Forelimb muscle (tissue), 1 donor: Measurements from ENCODE around the gene CAPN9. TPM values are rescaled to one million over a fixed set of nuclear protein-coding genes. Genes with fewer than 3 reads are reported as not detected.
"Not testable (repeated sequence)": the region's sequence is repeated elsewhere in the genome, so short reads cannot be mapped to it uniquely, and the experiment has no call there.

ENCODE experiments used
- DNase-seq: peaks from one replicate; pipeline ENCODE4 v3.0.0-alpha.2; 2013; ENCODE audit warnings: low read depth
- polyA plus RNA-seq: library from polyadenylated mRNA; unstranded; fragments of 120-200 nt; gene quantifications from one replicate; pipeline ENCODE4 v1.2.1, GENCODE V29; 2013; ENCODE audit not compliant: insufficient read length

Gene CAPN9
- polyA plus RNA-seq, 1 donor, result 0.47 TPM

DNA sequence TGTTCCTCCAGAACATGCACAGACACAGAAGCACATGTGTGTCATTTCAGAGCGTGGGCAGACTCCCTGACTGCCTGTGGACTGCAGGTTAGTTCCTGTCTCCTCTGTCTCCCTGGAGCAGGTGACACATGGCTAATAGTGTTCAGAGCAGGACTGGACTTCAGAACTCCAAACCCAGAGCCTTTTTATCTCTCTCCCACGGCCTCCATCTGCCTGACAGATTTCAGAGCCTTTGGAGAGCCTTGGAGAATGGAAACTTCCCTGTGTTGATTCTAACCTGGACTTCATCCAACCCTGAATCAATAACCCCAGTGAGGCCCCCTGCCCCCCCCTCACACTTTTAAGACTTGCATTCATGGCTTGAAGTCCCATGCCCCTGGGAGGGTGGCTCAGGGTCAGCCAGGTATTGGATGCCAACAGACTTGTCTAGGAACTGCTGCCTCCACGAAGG, 76.8 kb downstream of the CAPN9 start:
- DNase-seq, result no peak

DNA sequence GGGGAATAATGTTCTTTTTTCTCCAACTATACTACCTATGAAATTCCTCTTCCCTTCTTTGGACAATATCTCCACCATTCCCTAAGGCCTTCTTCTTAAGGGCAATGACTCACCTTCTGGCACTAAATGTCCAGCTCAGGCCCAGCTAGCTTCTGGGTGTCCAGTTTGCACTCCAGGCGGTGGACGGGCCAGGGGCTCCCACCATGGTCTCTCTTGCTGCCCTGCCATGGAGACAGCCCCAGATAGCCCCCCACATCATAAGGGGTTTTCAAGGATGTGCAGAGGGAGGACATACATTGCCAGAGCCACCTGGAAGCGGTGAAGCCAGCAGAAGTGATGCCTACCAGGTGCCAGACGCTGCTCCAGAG, 77.3 kb downstream of the CAPN9 start:
- DNase-seq, result no peak

DNA sequence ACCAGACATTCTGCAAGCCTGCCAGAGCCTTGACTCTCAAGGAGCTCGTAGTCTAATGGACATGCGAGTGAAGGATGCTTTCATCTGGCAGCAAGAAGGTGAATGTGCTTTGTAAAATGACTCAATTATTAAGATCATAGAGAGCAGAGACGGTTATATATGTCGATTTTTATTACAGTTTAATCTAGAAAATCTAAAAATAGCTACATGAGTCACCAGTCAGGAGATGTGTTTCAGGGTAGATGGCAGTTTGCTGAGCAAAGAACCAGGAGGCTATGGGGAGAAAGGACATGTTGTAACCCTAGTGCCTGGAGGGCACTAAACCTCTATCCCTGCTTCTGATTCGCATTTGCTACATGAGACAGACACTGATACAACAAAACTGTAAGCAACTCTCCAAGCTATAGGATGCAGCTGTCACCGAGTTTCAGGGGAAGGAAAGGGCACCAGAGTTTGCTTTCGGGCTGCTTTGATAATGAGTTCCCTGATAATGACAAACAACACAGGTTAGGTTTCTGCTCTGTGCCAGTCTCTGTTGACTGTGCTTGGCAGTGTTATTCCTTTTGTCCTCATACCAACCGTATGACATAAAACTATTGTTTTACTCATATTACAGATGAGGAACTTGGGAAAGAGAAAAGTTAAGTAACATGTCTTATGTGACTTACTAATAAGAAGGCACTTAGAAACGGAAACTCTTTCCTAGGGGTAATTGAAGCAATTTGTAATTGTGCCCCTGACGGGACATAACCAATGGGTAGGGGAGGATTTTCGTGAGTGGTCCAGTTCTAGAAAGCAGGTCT, 77.9 kb downstream of the CAPN9 start:
- DNase-seq, result no peak

DNA sequence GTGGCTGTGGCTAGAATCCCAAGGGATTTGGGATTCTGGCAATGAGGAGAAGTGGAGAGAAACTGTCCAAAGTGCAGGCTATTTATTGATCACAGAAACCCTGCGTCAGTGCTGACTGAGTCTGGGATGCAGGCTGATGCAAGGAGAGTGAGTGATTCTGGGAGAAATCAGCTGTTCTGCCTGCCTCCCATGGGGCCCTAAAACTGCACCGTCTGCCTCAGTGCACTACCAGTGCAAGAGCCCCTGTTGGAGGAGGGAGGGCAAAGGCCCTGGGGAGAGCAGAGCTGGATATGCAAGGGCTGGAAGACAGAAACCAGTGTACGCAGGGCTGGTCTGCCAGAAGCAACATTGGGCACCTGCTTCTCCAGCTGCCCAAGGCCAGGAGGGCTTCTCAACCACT, 78.6 kb downstream of the CAPN9 start:
- DNase-seq, result no peak

DNA sequence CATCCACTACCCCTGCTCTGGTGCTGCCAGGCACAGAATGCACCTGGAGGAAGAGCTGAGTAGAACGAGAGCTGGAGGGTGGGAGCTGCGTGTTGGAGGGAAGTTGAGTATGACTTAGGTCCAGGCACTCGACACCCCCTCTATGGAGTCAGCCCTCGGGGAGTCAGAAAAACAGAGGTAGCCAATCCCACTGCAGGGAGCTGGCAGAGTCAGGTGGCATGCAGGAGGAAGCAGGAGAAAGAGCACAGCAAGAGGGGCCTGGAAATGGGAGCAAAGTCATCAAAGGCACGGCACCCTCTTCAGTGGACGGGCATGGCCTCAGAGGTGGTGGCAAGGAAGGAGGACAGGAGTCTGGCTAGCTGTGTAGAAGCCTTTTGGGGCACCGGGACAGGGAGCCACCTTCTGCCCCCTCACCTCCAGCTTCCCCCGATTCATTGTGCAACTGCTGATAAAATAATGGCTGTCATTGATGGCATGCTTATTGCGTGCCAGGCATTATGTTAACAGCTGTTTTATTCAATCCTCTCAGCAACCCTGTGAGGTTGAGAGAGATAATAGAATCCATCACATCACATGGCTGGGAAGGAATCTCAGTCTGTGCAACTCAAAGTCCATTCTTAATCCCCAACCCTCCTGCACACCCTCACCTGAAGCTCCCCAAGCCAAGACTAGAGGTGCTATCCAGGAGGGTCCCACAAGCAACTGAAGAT, 79.1 kb downstream of the CAPN9 start:
- DNase-seq, result no peak

DNA sequence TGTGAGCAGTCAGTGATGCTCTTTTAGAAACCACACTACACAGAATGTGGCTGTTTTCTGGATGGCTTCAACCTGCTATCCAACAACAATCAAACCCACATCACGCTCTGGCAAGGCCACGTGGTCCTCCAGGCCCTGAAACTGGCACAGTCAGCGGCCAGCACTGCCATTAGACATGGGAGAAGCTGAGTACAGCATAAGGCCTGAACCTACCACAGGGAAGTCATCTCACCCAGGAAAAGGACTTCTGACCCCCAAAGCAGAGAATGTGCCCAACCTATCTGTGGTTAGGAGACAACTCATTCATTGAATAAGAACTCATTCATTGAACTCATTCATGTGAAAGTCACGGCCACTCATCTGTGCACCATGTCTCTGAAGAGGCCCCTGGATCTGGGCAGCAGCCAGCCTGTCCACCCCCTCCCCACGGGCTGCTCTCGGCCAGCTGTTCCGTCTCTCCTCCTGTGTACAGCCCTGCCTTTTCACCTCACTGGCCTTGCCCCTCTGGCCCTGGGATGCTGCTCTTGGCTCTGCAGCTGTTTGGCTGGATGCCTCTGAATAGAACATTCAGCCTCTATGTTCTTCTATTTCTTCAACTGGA, 80.0 kb downstream of the CAPN9 start:
- DNase-seq, result no peak

DNA sequence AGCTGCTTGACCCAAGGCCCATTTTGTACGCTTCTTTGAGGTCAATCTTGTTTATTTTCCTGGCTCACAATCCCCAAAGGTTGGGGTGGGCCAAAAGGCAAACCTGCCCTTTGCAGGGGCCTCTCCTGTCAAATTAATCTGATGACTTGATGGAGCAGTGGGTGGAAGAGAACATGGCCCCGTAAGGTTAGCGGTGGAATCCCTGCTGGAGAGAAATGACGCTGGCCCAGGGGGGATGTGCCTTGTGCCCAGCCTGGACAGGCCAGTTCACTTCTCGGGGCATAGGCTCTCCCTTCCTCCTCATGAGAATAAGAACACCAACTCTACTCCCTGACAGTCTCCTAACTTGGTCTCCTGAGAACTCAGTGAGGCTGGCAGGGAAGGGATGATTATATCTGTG, 80.6 kb downstream of the CAPN9 start:
- no peak for DNase-seq

GRCh38 chr1:230828421-230828820, 81.2 kb downstream of the CAPN9 start:
- DNase-seq, result no peak

DNA sequence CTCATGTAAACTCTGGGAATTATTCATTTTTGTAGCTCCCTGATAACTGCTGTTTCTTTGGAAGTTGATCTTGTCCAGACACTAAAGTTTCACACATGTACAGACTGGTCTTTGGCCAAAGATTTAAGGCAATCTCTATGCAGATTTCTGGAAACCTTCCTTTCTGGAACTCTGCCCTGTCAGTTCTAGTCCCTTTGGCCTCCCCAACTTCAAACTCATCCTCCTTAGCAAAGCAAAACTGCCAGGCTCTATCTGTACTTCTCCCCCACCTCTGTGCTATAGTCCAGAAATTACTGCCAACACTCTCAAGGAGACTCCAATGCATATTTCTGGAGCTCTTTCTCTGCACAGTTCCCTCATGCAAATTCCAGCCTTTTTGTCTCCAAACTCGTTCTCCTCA, 84.6 kb downstream of the CAPN9 start:
- DNase-seq, result no peak

DNA sequence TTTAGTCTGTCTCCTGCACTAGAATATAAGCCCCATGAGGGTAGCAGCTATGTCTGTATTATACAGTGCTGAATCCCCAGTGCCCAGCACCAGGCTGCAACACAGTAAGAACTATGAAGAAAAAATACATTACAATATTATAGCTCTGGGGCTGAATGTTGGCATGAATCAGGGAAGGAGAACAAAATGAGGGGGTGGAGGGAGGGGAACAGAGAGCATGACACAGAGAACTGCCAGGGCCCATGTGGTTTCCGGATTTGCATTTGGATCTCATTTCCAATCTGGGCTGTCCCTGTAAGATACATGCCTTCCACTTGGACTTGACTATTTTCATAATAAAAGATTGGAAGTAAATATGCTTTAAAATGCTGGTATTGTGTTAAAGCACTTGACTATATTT, 85.3 kb downstream of the CAPN9 start:
- DNase-seq, result no peak

GRCh38 chr1:230833511-230833910, 86.3 kb downstream of the CAPN9 start:
- no peak for DNase-seq

- DNase-seq, result no peak
Observed at GRCh38 chr1:230834292-230834691, 87.1 kb downstream of the CAPN9 start.

DNA sequence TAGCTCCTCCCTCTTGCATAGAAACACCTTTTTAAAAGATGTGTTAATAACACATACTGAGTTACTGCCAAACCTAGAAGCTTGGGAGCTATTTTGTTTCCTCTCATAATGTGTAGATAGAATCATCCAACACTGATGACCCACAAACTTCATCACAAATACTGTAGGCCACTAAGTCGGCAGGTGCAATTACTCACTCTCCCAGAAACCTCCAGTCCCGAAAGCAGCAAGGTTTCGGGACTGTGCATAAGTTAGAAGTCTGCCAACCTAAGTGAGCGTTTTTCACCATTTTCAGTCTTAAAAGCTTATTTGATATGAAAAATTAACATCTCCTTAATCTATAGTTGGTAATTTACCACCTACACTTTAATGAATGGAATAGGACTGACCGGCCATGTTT, 89.2 kb downstream of the CAPN9 start:
- no peak for DNase-seq

GRCh38 chr1:230836793-230837192, 89.6 kb downstream of the CAPN9 start:
- DNase-seq, result no peak

- DNase-seq, result no peak
Observed at GRCh38 chr1:230839173-230839572, 92.0 kb downstream of the CAPN9 start.

DNA sequence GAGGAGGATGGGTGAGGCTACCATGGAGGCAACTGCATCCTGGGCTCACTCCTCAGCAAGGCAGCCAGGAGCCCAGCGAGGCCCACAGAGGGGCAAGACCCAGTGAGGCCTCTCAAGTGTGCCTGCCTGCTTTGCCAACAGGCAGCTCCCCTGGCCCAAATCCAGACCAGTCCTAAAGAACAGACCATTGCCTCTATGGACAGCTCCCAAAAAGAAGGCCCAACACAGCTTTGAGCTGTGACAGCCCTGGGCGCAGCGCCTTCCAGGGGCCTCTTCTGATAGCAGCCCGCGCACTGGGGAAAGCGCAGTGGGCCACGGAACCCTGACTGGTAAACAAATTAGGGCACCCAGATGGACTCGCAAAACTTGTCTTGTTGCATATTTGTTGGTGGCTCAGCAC, 95.6 kb downstream of the CAPN9 start:
- DNase-seq, result no peak

DNA sequence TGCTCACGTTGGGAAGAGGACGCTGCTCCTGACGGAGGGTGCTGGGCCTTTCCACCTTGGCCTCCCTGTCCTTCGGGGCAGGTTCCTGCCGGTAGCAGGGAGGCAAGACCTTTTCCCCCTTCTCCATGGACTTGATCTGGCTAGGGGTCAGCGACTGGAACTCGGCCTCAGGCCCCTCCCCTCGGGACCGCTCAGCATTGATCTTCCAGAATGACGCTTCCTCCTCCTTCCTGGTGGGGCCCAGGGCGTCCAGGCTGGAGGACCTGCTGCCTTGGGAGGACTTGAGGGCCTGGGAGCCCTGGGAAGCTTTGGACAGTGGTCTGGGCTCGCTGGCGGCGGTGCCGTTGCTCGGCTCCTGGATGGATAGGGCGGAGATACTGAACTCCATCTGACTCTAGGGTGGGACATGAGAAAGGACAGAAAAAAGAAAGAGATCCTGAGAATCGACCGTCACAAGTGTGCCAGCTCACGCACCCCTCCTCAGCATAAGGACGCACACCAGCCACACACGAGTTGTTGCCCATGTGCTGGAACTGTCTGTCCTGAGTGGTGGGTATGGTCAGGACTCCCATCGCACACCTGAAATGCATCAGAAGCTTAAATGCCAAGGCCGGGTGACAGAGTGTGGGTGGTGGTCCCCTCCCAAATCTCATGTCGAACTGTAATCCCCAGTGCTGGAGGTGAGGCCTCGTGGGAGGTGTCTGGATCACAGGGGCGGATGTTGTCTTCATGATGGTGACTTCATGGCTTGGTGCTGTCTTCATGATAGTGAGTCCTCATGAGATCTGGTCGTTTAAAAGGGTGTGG, 96.5 kb downstream of the CAPN9 start:
- no peak for DNase-seq

- no peak for DNase-seq
Observed at GRCh38 chr1:230844561-230844960, 97.4 kb downstream of the CAPN9 start.

GRCh38 chr1:230845184-230845583, 98.0 kb downstream of the CAPN9 start:
- not testable (repeated sequence) for DNase-seq

DNA sequence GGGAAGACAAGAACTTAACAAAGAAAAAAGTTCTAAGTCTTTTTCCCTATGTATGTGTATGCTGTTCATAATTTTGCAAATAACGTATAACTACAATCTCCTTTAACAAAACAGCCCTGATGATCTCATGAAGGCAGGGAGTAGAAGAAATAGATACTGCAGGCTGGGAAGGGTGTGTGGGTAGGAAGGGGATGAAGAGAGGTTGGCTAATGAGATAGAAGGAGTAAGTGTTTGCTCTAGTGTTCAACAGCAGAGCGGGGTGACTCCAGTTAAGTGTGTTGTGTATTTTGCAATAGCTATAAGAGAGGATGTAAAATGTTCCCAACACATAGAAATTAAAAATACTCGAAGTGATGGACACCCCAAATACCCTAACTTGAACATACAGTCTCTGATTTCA, 101.0 kb downstream of the CAPN9 start:
- no peak for DNase-seq

DNA sequence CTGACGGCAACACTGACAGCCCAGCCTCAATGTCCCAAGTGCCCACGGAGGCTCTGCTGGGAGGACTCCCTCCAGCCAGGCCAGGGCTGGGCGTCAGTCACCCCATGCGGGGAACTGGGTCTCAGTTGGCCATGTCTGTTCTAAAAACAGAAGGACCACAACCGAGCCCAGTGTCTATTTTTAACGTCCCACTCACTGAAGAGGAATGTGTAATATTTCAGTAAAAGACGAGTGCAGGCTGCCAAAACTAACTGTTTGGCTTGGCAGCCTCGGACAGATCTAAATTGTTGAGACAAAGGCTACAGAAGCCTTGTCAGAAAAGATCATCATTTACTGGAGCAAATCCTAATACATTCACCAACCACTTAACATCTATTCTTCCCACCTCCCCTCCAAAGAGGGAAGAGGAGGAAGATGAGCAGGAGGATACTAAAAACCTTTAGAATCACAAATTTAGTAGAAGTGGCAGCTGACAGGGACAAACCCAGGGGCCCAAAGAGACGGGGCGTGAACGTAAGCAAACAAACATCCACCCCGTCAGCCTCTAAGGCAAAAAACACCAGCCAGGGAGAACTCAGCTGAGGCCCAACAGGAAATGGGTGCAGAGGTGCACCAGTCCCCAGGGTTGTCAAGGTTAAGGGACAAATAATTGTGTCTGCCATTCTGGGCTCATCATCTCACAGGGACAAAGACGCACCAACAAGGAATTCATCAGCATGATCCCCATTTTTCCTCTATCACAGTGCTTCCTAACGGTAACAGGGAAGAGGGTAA, 102.5 kb downstream of the CAPN9 start:
- no peak for DNase-seq
